ENCODE measurements around the gene RGS10.

RGS10 gene

DNA sequence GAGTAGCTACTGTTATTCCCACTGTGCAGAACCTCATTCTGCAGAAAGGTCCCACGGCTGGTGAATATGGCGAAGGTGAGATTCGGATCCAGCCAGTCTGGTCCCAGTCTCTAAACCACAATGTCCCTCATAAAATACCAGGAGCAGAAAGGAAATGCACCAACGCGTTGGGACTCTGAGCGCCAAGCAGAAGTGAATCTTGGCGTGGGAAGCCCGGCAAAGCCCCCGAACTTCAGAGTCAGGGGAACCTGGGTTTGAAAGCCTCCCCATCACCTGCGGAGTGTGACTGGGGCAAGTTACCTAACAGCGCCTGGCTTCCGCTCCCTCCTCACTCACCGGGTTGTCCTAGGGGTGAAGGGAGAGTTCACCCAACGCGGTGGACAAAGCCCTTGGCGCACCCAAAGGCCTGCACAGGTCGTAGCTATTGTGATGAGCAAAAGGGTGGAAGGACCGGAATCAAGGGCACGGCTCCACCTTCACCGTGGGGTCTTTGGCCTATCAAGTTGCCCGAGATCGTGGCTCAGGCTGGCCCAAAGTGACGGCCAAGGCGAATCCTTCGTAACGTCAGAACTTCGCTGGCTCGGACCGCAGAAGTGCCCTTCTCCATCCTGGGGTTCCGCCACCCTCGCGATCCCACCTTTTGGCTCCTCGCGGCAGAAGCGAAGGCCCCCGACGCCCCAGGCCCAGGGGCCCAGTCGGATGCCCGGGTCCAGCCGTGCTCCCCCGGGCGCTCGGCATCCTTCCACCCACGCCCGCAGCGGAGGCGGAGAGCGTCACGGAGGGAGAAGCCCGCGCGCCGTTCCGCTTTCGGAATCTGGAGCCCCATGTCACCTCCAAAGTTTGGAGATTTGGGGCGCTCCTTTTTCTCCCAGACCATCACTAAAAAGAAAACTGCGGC lies 811 bp downstream of the RGS10 start:
- H3K9ac ChIP-seq (ENCODE audit: low read length) = peak overlapping the region; percentile 91
- TF ChIP-seq CTCF (IDR thresholded peaks at IDR 0.05; ENCODE audit: low read depth, low read length) = no peak
- no peak for TF ChIP-seq EZH2phosphoT487 (IDR thresholded peaks at IDR 0.05; ENCODE audit: low read depth)

GRCh38 chr10:119541046-119541445 lies 1.5 kb downstream of the RGS10 start:
- Histone ChIP-seq H2AFZ (ENCODE audit: low read depth, low read length) (no peak overlapping the region), H3K4me1 (ENCODE audit: low read length) (peaks cover 31% of the 10 kb centered on the region), H3K79me2 (ENCODE audit: low read length) (peaks cover 62% of the 10 kb centered on the region), H3K4me2 (ENCODE audit: low read length) (peak overlapping the region; percentile 93), H3K36me3 (replicated peaks; ENCODE audit: low read depth, low read length) (no peaks in the 10 kb centered on the region), H3K27me3 (ENCODE audit: low read depth, low read length) (no peaks in the 10 kb centered on the region), H4K20me1 (ENCODE audit: insufficient read depth, low read length) (peaks cover 46% of the 10 kb centered on the region), H3K9ac (ENCODE audit: low read length) (peak overlapping the region; percentile 91), H3K9me3 (ENCODE audit: insufficient read depth, low read length) (no peaks in the 10 kb centered on the region), H3K4me3 (ENCODE audit: low read length) (peak overlapping the region; percentile 97), H3K27ac (ENCODE audit: low read length) (no peak overlapping the region)
- TF ChIP-seq EZH2phosphoT487 (IDR thresholded peaks at IDR 0.05; ENCODE audit: low read depth) (no peak), CTCF (IDR thresholded peaks at IDR 0.05; ENCODE audit: low read depth, low read length) (no peak)

More for the DNA sequence above, 811 bp downstream of the RGS10 start:
- Histone ChIP-seq H3K9me3 (ENCODE audit: insufficient read depth, low read length) (no peaks in the 10 kb centered on the region), H3K27me3 (ENCODE audit: low read depth, low read length) (peaks cover 3% of the 10 kb centered on the region; the same call in 1 of the 2 replicates), H3K79me2 (ENCODE audit: low read length) (peaks cover 56% of the 10 kb centered on the region), H3K36me3 (replicated peaks; ENCODE audit: low read depth, low read length) (no peaks in the 10 kb centered on the region), H3K4me2 (ENCODE audit: low read length) (peak overlapping the region; percentile 93), H3K27ac (ENCODE audit: low read length) (peak overlapping the region; percentile 58), H2AFZ (ENCODE audit: low read depth, low read length) (no peak overlapping the region), H3K4me1 (ENCODE audit: low read length) (peaks cover 31% of the 10 kb centered on the region), H3K4me3 (ENCODE audit: low read length) (peak overlapping the region; percentile 97), H4K20me1 (ENCODE audit: insufficient read depth, low read length) (peaks cover 40% of the 10 kb centered on the region)

DNA sequence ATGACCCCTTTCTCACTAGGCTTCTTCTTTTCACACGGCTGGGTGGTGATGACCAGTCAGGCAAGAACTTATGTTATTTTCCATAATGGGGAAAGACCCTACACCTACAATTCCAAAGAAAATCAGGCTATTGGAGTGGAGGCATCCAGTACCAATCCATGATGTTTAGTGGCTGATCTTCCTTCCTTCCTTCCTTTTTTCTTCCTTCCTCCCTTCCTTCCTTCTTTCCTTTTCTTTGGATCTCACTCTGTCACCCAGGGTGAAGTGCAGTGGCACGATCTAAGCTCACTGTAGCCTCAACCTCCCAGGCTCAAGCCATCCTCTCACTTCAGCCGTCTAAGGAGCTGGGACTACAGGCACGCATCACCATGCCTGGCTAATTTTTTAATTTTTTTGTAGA lies 2.5 kb downstream of the RGS10 start:
- TF ChIP-seq EZH2phosphoT487 (IDR thresholded peaks at IDR 0.05; ENCODE audit: low read depth) (no peak), CTCF (IDR thresholded peaks at IDR 0.05; ENCODE audit: low read depth, low read length) (no peak)
- H3K4me3 ChIP-seq (ENCODE audit: low read length) = peak overlapping the region; percentile 97; the same call in 1 of the 2 replicates
- no peaks in the 10 kb centered on the region for H3K27me3 ChIP-seq (ENCODE audit: low read depth, low read length)
- H3K27ac ChIP-seq (ENCODE audit: low read length) = no peak overlapping the region
- H2AFZ ChIP-seq (ENCODE audit: low read depth, low read length) = no peak overlapping the region
- peaks cover 31% of the 10 kb centered on the region for H3K4me1 ChIP-seq (ENCODE audit: low read length)
- H3K79me2 ChIP-seq (ENCODE audit: low read length) = peaks cover 72% of the 10 kb centered on the region
- peaks cover 3% of the 10 kb centered on the region for H3K36me3 ChIP-seq (replicated peaks; ENCODE audit: low read depth, low read length)
- peaks cover 52% of the 10 kb centered on the region for H4K20me1 ChIP-seq (ENCODE audit: insufficient read depth, low read length)
- peak overlapping the region; percentile 93 for H3K4me2 ChIP-seq (ENCODE audit: low read length)
- H3K9ac ChIP-seq (ENCODE audit: low read length) = no peak overlapping the region
- H3K9me3 ChIP-seq (ENCODE audit: insufficient read depth, low read length) = no peaks in the 10 kb centered on the region

GRCh38 chr10:119539359-119539825 lies 3.1 kb downstream of the RGS10 start:
- Histone ChIP-seq H4K20me1 (ENCODE audit: insufficient read depth, low read length) (peaks cover 52% of the 10 kb centered on the region), H3K4me3 (ENCODE audit: low read length) (peak overlapping the region; percentile 62), H3K36me3 (replicated peaks; ENCODE audit: low read depth, low read length) (peaks cover 6% of the 10 kb centered on the region), H3K4me2 (ENCODE audit: low read length) (peak overlapping the region; percentile 93), H2AFZ (ENCODE audit: low read depth, low read length) (no peak overlapping the region), H3K9ac (ENCODE audit: low read length) (peak overlapping the region; percentile 24; the same call in 1 of the 2 replicates), H3K27me3 (ENCODE audit: low read depth, low read length) (no peaks in the 10 kb centered on the region), H3K4me1 (ENCODE audit: low read length) (peaks cover 31% of the 10 kb centered on the region), H3K27ac (ENCODE audit: low read length) (no peak overlapping the region), H3K79me2 (ENCODE audit: low read length) (peaks cover 76% of the 10 kb centered on the region), H3K9me3 (ENCODE audit: insufficient read depth, low read length) (no peaks in the 10 kb centered on the region)
- TF ChIP-seq EZH2phosphoT487 (IDR thresholded peaks at IDR 0.05; ENCODE audit: low read depth) (no peak), CTCF (IDR thresholded peaks at IDR 0.05; ENCODE audit: low read depth, low read length) (no peak)
